ENCODE measurements around the gene LHPP.

GRCh38 chr10:124447751-124448466, 13.7 kb upstream of the LHPP start:
- TF ChIP-seq CTCF (IDR thresholded peaks at IDR 0.05; ENCODE audit: low read depth, low read length): no peak
- TF ChIP-seq MYC (IDR thresholded peaks at IDR 0.05; ENCODE audit: low read depth, low read length): no peak
- no peak for TF ChIP-seq POLR2A (IDR thresholded peaks at IDR 0.05; ENCODE audit: extremely low read depth, insufficient read length)

All from NB4 (cell line).